ENCODE measurements around the gene WAPL.

- no peak for TF ChIP-seq ZNF687 (IDR thresholded peaks at IDR 0.05)
- TF ChIP-seq CTCF (IDR thresholded peaks at IDR 0.05 in 2 of 3, conservative IDR thresholded peaks at IDR 0.05 in 1 of 3; ENCODE audit: control insufficient read depth in 2 of 3, extremely low read depth in 1 of 3, insufficient read depth in 1 of 3, low read depth in 3 of 3, low read length in 3 of 3), result no peak
- TF ChIP-seq BMI1 (IDR thresholded peaks at IDR 0.05; ENCODE audit: borderline replicate concordance), result no peak
- TF ChIP-seq SPI1 (IDR thresholded peaks at IDR 0.05; ENCODE audit: borderline replicate concordance, insufficient read depth, low read depth, low read length), result no peak
- no peak for TF ChIP-seq ZNF274 (IDR thresholded peaks at IDR 0.05; ENCODE audit: insufficient read depth, insufficient read length)
- no peak for TF ChIP-seq HDGF (IDR thresholded peaks at IDR 0.05)
- TF ChIP-seq, protein P1, sequence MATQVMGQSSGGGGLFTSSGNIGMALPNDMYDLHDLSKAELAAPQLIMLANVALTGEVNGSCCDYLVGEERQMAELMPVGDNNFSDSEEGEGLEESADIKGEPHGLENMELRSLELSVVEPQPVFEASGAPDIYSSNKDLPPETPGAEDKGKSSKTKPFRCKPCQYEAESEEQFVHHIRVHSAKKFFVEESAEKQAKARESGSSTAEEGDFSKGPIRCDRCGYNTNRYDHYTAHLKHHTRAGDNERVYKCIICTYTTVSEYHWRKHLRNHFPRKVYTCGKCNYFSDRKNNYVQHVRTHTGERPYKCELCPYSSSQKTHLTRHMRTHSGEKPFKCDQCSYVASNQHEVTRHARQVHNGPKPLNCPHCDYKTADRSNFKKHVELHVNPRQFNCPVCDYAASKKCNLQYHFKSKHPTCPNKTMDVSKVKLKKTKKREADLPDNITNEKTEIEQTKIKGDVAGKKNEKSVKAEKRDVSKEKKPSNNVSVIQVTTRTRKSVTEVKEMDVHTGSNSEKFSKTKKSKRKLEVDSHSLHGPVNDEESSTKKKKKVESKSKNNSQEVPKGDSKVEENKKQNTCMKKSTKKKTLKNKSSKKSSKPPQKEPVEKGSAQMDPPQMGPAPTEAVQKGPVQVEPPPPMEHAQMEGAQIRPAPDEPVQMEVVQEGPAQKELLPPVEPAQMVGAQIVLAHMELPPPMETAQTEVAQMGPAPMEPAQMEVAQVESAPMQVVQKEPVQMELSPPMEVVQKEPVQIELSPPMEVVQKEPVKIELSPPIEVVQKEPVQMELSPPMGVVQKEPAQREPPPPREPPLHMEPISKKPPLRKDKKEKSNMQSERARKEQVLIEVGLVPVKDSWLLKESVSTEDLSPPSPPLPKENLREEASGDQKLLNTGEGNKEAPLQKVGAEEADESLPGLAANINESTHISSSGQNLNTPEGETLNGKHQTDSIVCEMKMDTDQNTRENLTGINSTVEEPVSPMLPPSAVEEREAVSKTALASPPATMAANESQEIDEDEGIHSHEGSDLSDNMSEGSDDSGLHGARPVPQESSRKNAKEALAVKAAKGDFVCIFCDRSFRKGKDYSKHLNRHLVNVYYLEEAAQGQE (IDR thresholded peaks at IDR 0.05; ENCODE audit: low read depth, low read length), result no peak
- TF ChIP-seq RAD21 (IDR thresholded peaks at IDR 0.05; ENCODE audit: insufficient read depth, low read depth, low read length), result no peak
These were observed 41.0 kb downstream of the WAPL start for GRCh38 chr10:86480571-86480970.
